GM23338 (cell line): ENCODE measurements around the gene S100A3.

Experiments
- CREB1 ChIP-seq: fragments of 250-450 bp; sonication (Bioruptor Pico); IDR thresholded peaks from 2 replicates; pipeline ENCODE4 v1.5.0; 2020; ENCODE audit warnings: low read depth, mild to moderate bottlenecking, moderate library complexity
- CTCF ChIP-seq, 2 experiments: fragments of 200-600 bp in 1 of 2; sonication (generic) in 1 of 2; conservative IDR thresholded peaks; 2 replicates each; pipeline versions ENCODE4 v1.5.1 to v1.6.1; 2016 to 2017; ENCODE audit warnings: antibody characterized with exemption in 2 of 2, low read depth in 2 of 2, mild to moderate bottlenecking in 2 of 2, moderate library complexity in 1 of 2
- EZH2 ChIP-seq: fragments of 200-600 bp; sonication (generic); IDR thresholded peaks from one replicate; pipeline ENCODE4 v1.8.0; 2017; ENCODE audit warnings: antibody characterized with exemption, mild to moderate bottlenecking, low read depth; ENCODE audit not compliant: unreplicated experiment
- EZH2phosphoT487 ChIP-seq: fragments of 200-600 bp; sonication (generic); IDR thresholded peaks from one replicate; pipeline ENCODE4 v1.8.1; 2018; ENCODE audit warnings: antibody characterized with exemption; ENCODE audit not compliant: unreplicated experiment
- REST ChIP-seq: IDR thresholded peaks from one replicate; pipeline ENCODE4 v1.6.1; 2018; ENCODE audit warnings: antibody characterized with exemption; ENCODE audit not compliant: unreplicated experiment

GRCh38 chr1:153570874-153571273 is 21.8 kb upstream of the S100A3 start:
- TF ChIP-seq REST (no peak), EZH2phosphoT487 (no peak), CTCF (conservative IDR thresholded peaks at IDR 0.05; ENCODE audit: low read depth in 2 of 2) (no peak), EZH2 (no peak), CREB1 (CRISPR knock-in tag) (no peak)
